H1 (cell line): Measurements from ENCODE around the gene CD276. TPM values are rescaled to one million over a fixed set of nuclear protein-coding genes. Genes with fewer than 3 reads are reported as not detected.

ENCODE experiments used
- CTCF ChIA-PET: fragments of 300-600 bp; sonication (Branson Sonifier 250); formaldehyde crosslinking; loops from one replicate; lab custom pipeline; 2021; ENCODE audit not compliant: partially characterized antibody; lab: Charles Lee
- POLR2A ChIA-PET: fragments of 300-600 bp; sonication (Branson Sonifier 250); formaldehyde crosslinking; loops from one replicate; lab custom pipeline; 2021; ENCODE audit warnings: inconsistent platforms; ENCODE audit not compliant: partially characterized antibody; lab: Charles Lee
- DNase-seq, 2 experiments: peaks; one replicate each; pipeline versions ENCODE4 v3.0.0 to v3.0.0-alpha.2; 2010 to 2022; ENCODE audit warnings: low spot score in 2 of 2, low read depth in 1 of 2, mixed read lengths in 1 of 2
- FAIRE-seq: peaks from 2 replicates; lab custom pipeline; 2011; peaks lifted over from hg19 to GRCh38; lab: Jason Lieb, UNC
- H2AFZ ChIP-seq: 2 replicates; pipeline ENCODE4 v1.8.1; 2012; ENCODE audit warnings: low read length, inconsistent platforms
- H2AK5ac ChIP-seq: 2 replicates; pipeline ENCODE4 v1.6.1; 2013; ENCODE audit warnings: low read depth, low read length
- H2BK120ac ChIP-seq: replicated peaks from 2 replicates; pipeline ENCODE3; 2013; ENCODE audit warnings: low read depth, low read length, inconsistent platforms
- H2BK12ac ChIP-seq: 2 replicates; pipeline ENCODE4 v1.6.1; 2013; ENCODE audit warnings: low read depth, low read length
- H2BK15ac ChIP-seq: 2 replicates; pipeline ENCODE4 v1.6.1; 2013; ENCODE audit warnings: low read length
- H2BK20ac ChIP-seq: 2 replicates; pipeline ENCODE4 v1.6.1; 2013; ENCODE audit warnings: low read length
- H2BK5ac ChIP-seq: 2 replicates; pipeline ENCODE4 v1.6.1; 2013; ENCODE audit warnings: low read depth, low read length
- H3K14ac ChIP-seq: 2 replicates; pipeline ENCODE4 v1.6.1; 2013; ENCODE audit warnings: inconsistent platforms; ENCODE audit not compliant: insufficient read length
- H3K18ac ChIP-seq: 2 replicates; pipeline ENCODE4 v1.6.1; 2013; ENCODE audit warnings: low read length; ENCODE audit errors: extremely low read depth
- H3K23ac ChIP-seq: 2 replicates; pipeline ENCODE4 v1.6.1; 2013; ENCODE audit warnings: inconsistent platforms; ENCODE audit not compliant: insufficient read length
- H3K23me2 ChIP-seq: 2 replicates; pipeline ENCODE4 v1.6.1; 2013; ENCODE audit warnings: low read depth, low read length
- H3K27ac ChIP-seq: 2 replicates; pipeline ENCODE4 v1.6.1; 2011; ENCODE audit warnings: low read depth, low read length, inconsistent platforms
- H3K27me3 ChIP-seq, 4 experiments: replicated peaks in 1 of 4; 1 replicate in 1 of 4; 2 replicates in 3 of 4; pipeline versions ENCODE4 v1.6.1 to v1.8.1; 2011 to 2013; ENCODE audit warnings: low read length in 3 of 4, mild to moderate bottlenecking in 3 of 4, inconsistent platforms in 2 of 4, mixed read lengths in 2 of 4, moderate library complexity in 1 of 4; ENCODE audit not compliant: control insufficient read depth in 3 of 4, insufficient read depth in 3 of 4; ENCODE audit errors: extremely low read depth in 1 of 4
- H3K36me3 ChIP-seq, 4 experiments: 2 replicates each; pipeline versions ENCODE4 v1.6.1 to v1.8.1; 2011 to 2013; ENCODE audit warnings: mild to moderate bottlenecking in 4 of 4, low read length in 3 of 4, moderate library complexity in 2 of 4, control low read depth in 1 of 4, inconsistent platforms in 1 of 4; ENCODE audit not compliant: insufficient read depth in 4 of 4, control insufficient read depth in 2 of 4
- H3K4ac ChIP-seq: replicated peaks from 2 replicates; pipeline ENCODE3; 2013; ENCODE audit warnings: low read length, low read depth, mixed read lengths, inconsistent platforms; ENCODE audit not compliant: insufficient read length
- H3K4me1 ChIP-seq, 4 experiments: replicated peaks in 1 of 4; 1 replicate in 1 of 4; 2 replicates in 3 of 4; pipeline versions ENCODE4 v1.6.1 to v1.8.1; 2011 to 2013; ENCODE audit warnings: low read length in 3 of 4, inconsistent platforms in 2 of 4, mixed read lengths in 1 of 4; ENCODE audit not compliant: insufficient read depth in 4 of 4, control insufficient read depth in 3 of 4
- H3K4me2 ChIP-seq, 2 experiments: 2 replicates each; pipeline versions ENCODE4 v1.6.1 to v1.8.1; 2011 to 2013; ENCODE audit warnings: low read depth in 2 of 2, low read length in 2 of 2, control low read depth in 1 of 2, inconsistent platforms in 1 of 2, mild to moderate bottlenecking in 1 of 2; ENCODE audit not compliant: insufficient read depth in 1 of 2
- H3K4me3 ChIP-seq, 4 experiments: fragments of 200-600, 300-600 bp in 1 of 4; sonication (generic), shearing (Covaris generic), sonication (Bioruptor Twin) in 1 of 4; 2 replicates each; pipeline versions ENCODE4 v1.5.1 to v1.8.1; 2011 to 2016; ENCODE audit warnings: low read length in 4 of 4, low read depth in 3 of 4, control low read depth in 2 of 4, inconsistent platforms in 2 of 4, mild to moderate bottlenecking in 2 of 4, mixed read lengths in 1 of 4, moderate library complexity in 1 of 4; ENCODE audit not compliant: insufficient read depth in 2 of 4; ENCODE audit errors: extremely low read depth in 1 of 4
- H3K56ac ChIP-seq: replicated peaks from 2 replicates; pipeline ENCODE3; 2013; ENCODE audit warnings: low read depth, mild to moderate bottlenecking, mixed read lengths, low read length, inconsistent platforms; ENCODE audit not compliant: insufficient read length
- H3K79me1 ChIP-seq: 2 replicates; pipeline ENCODE4 v1.6.1; 2013; ENCODE audit warnings: low read depth, low read length, control low read depth
- H3K79me2 ChIP-seq, 2 experiments: 2 replicates each; pipeline versions ENCODE4 v1.6.1 to v1.8.1; 2012 to 2013; ENCODE audit warnings: low read length in 2 of 2, mild to moderate bottlenecking in 2 of 2, inconsistent platforms in 1 of 2; ENCODE audit not compliant: insufficient read depth in 2 of 2, control insufficient read depth in 1 of 2
- H3K9ac ChIP-seq, 4 experiments: replicated peaks in 1 of 4; 1 replicate in 1 of 4; 2 replicates in 3 of 4; pipeline versions ENCODE4 v1.6.1 to v1.8.1; 2011 to 2013; ENCODE audit warnings: low read depth in 3 of 4, low read length in 3 of 4, control low read depth in 2 of 4, mild to moderate bottlenecking in 2 of 4, moderate library complexity in 2 of 4, inconsistent platforms in 1 of 4; ENCODE audit errors: extremely low read depth in 1 of 4
- H3K9me3 ChIP-seq, 2 experiments: 2 replicates each; pipeline versions ENCODE4 v1.6.1 to v1.8.1; 2012 to 2013; ENCODE audit warnings: mild to moderate bottlenecking in 2 of 2, moderate library complexity in 2 of 2, control low read depth in 1 of 2, inconsistent platforms in 1 of 2, low read depth in 1 of 2, low read length in 1 of 2, mixed read lengths in 1 of 2; ENCODE audit not compliant: insufficient read depth in 2 of 2
- H4K20me1 ChIP-seq, 2 experiments: replicated peaks in 1 of 2; 2 replicates each; pipeline versions ENCODE3 to v1.8.1; 2011 to 2013; ENCODE audit warnings: inconsistent platforms in 2 of 2, low read length in 2 of 2, mild to moderate bottlenecking in 1 of 2; ENCODE audit not compliant: insufficient read depth in 2 of 2, control insufficient read depth in 1 of 2
- H4K5ac ChIP-seq: 2 replicates; pipeline ENCODE4 v1.6.1; 2013; ENCODE audit warnings: low read length, low read depth, mixed read lengths, inconsistent platforms; ENCODE audit not compliant: insufficient read length
- H4K8ac ChIP-seq: 2 replicates; pipeline ENCODE4 v1.8.0; 2013; ENCODE audit warnings: mild to moderate bottlenecking, moderate library complexity, low read length, inconsistent platforms; ENCODE audit not compliant: insufficient read depth; ENCODE audit errors: extremely low read depth
- H4K91ac ChIP-seq: replicated peaks from 2 replicates; pipeline ENCODE3; 2013; ENCODE audit warnings: low read length, mixed read lengths, inconsistent platforms; ENCODE audit not compliant: insufficient read length
- BRCA1 ChIP-seq: IDR thresholded peaks from 2 replicates; pipeline ENCODE4 v1.6.1; 2012; ENCODE audit warnings: low read depth, low read length, improper control_type of control experiment
- CHD2 ChIP-seq: IDR thresholded peaks from 2 replicates; pipeline ENCODE4 v1.6.1; 2012; ENCODE audit warnings: low read length, improper control_type of control experiment
- CTBP2 ChIP-seq: IDR thresholded peaks from 2 replicates; pipeline ENCODE4 v1.7.0; 2011; ENCODE audit warnings: borderline replicate concordance, mild to moderate bottlenecking, moderate library complexity, mixed read lengths, low read length; ENCODE audit not compliant: insufficient read depth, insufficient read length
- JUN ChIP-seq: IDR thresholded peaks from 2 replicates; pipeline ENCODE4 v1.6.1; 2011; ENCODE audit warnings: low read depth, mild to moderate bottlenecking, improper control_type of control experiment, low read length
- MAFK ChIP-seq: IDR thresholded peaks from 2 replicates; pipeline ENCODE4 v1.6.1; 2012; ENCODE audit warnings: low read depth, mild to moderate bottlenecking, improper control_type of control experiment, low read length
- NRF1 ChIP-seq: IDR thresholded peaks from 2 replicates; pipeline ENCODE4 v1.6.1; 2011; ENCODE audit warnings: mild to moderate bottlenecking, low read depth, low read length, improper control_type of control experiment
- POLR2A ChIP-seq, 2 experiments: IDR thresholded peaks; 1 replicate in 1 of 2; 2 replicates in 1 of 2; pipeline ENCODE4 v1.6.1; 2011; ENCODE audit warnings: low read depth in 2 of 2, low read length in 2 of 2, mild to moderate bottlenecking in 2 of 2; ENCODE audit errors: control extremely low read depth in 1 of 2
- TBP ChIP-seq: IDR thresholded peaks from 2 replicates; pipeline ENCODE4 v1.6.1; 2011; ENCODE audit warnings: low read depth, low read length, improper control_type of control experiment
- WGBS, 2 experiments: shearing (Covaris generic) in 1 of 2; methylation state at CpG; one replicate each; pipeline versions ENCODE4 v1.1.6 to v1.1.7; 2013 to 2015; ENCODE audit warnings: low lambda C conversion rate in 2 of 2, mixed read lengths in 2 of 2, inconsistent platforms in 1 of 2, low coverage in 1 of 2, missing lambda C conversion rate in 1 of 2; ENCODE audit not compliant: insufficient replicate concordance in 2 of 2, insufficient coverage in 1 of 2, insufficient read length in 1 of 2; ENCODE audit errors: extremely low coverage in 1 of 2, missing lambda C conversion rate in 1 of 2; 5-methylcytosine and 5-hydroxymethylcytosine counted together
- polyA plus RNA-seq, 7 experiments: library from polyadenylated mRNA; depleted of rRNA in 3 of 7; stranded (reverse) in 5 of 7; unstranded in 2 of 7; fragments of >200 nt in 5 of 7; fragments of 200-250 nt in 2 of 7; gene quantifications; 1 replicate in 5 of 7; 2 replicates in 1 of 7; 4 replicates in 1 of 7; pipeline versions ENCODE4 v1.2.1 to v1.2.3, GENCODE V29; 2011 to 2013; ENCODE audit warnings: missing spikeins in 2 of 7, mixed read lengths in 2 of 7
- total RNA-seq: library from RNA; stranded (reverse); fragmentation: NEBNext Ultra II Directional; extraction: Animal tissue kit (Norgen Biotek cat#: 25700); gene quantifications from 2 replicates; pipeline ENCODE4 v1.2.1, GENCODE V29; 2021
- TF ChIP-seq, protein P1 (sequence below): IDR thresholded peaks from 2 replicates; pipeline ENCODE4 v1.6.1; 2011; ENCODE audit warnings: low read depth, mild to moderate bottlenecking, low read length; ENCODE audit not compliant: insufficient read depth

The CD276 gene
- total and polyA plus RNA-seq, 2 of the 8 experiments (the other 6 are each of a cell fraction or from before 2014, with no cell fraction given): 156 to 158 TPM

GRCh38 chr15:73688455-73688854, 4.3 kb downstream of the CD276 start:
- Histone ChIP-seq H3K79me1 (peaks cover 25% of the 10 kb centered on the region), H3K27me3 (no peaks in the 10 kb centered on the region), H2AK5ac (no peak overlapping the region), H4K8ac (no peak overlapping the region), H2AFZ (no peak overlapping the region), H2BK5ac (no peak overlapping the region), H4K20me1 (peaks cover 27 to 31% of the 10 kb centered on the region in 2 experiments), H3K4ac (no peak overlapping the region), H4K91ac (no peak overlapping the region), H3K36me3 (no peaks in the 10 kb centered on the region), H2BK15ac (no peak overlapping the region), H2BK20ac (no peak overlapping the region), H3K4me1 (peaks cover 2 to 31% (median 13%) of the 10 kb centered on the region in 4 experiments; a peak in 6 of 7 replicates), H3K27ac (no peak overlapping the region), H3K4me2 (no peak overlapping the region), H4K5ac (no peak overlapping the region), H3K18ac (no peak overlapping the region), H3K4me3 (no peak overlapping the region), H3K9ac (no peak overlapping the region), H3K79me2 (peaks cover 30 to 84% of the 10 kb centered on the region in 2 experiments), H2BK120ac (no peak overlapping the region), H3K23ac (no peak overlapping the region), H3K14ac (no peak overlapping the region), H3K56ac (no peak overlapping the region), H2BK12ac (no peak overlapping the region), H3K9me3 (no peaks in the 10 kb centered on the region), H3K23me2 (peaks cover 7% of the 10 kb centered on the region)
- 95% methylated on average over 6 of the region's 6 CpGs; no CpG with 5 or more reads in 1 of the 2 experiments for WGBS, 2 experiments
- ChIA-PET POLR2A (interaction anchor here (0.6 to 9.2 kb wide), 4 partner anchors 9 to 56 kb away, joined by 3 to 93 read pairs (median 3); no protein-coding TSS in a partner anchor), CTCF (interaction anchor here (0.6 to 15.1 kb wide), 5 partner anchors 10 to 128 kb away, joined by 3 to 496 read pairs (median 41); partner anchors contain the start of gene NPTN)
- no peak for TF ChIP-seq CHD2
- TF ChIP-seq TBP: no peak
- TF ChIP-seq BRCA1: no peak
- no peak for TF ChIP-seq POLR2A (IDR thresholded peaks at IDR 0.05; ENCODE audit: control extremely low read depth in 1 of 2, low read depth in 2 of 2, low read length in 2 of 2)
- no peak for TF ChIP-seq NRF1
- no peak for TF ChIP-seq CTBP2
- TF ChIP-seq JUN: no peak
- TF ChIP-seq MAFK: no peak
- TF ChIP-seq, protein P1, sequence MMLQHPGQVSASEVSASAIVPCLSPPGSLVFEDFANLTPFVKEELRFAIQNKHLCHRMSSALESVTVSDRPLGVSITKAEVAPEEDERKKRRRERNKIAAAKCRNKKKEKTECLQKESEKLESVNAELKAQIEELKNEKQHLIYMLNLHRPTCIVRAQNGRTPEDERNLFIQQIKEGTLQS: no peak
- FAIRE-seq (no peak), DNase-seq (no peak)
